Measurements from ENCODE around the gene FCER2.
"Not testable (repeated sequence)": the region's sequence is repeated elsewhere in the genome, so short reads cannot be mapped to it uniquely, and the experiment has no call there.

The FCER2 gene

GRCh38 chr19:7643629-7644549 is 58.0 kb downstream of the FCER2 start:
- not testable (repeated sequence) for H3K9me3 Mint-ChIP-seq; DNase-seq (ENCODE audit: low spot score in 2 of 2); H3K4me3 Mint-ChIP-seq; ATAC-seq (replicated peaks; ENCODE audit: extremely low read depth, poor library complexity, severe bottlenecking); H3K27me3 Mint-ChIP-seq
- Mint-ChIP-seq H3K4me1 (peaks cover 15% of the 10 kb centered on the region), H3K36me3 (ENCODE audit: insufficient read depth) (peaks cover 17% of the 10 kb centered on the region), H3K27ac (ENCODE audit: low read depth) (peak overlapping the region; percentile 77)

DNA sequence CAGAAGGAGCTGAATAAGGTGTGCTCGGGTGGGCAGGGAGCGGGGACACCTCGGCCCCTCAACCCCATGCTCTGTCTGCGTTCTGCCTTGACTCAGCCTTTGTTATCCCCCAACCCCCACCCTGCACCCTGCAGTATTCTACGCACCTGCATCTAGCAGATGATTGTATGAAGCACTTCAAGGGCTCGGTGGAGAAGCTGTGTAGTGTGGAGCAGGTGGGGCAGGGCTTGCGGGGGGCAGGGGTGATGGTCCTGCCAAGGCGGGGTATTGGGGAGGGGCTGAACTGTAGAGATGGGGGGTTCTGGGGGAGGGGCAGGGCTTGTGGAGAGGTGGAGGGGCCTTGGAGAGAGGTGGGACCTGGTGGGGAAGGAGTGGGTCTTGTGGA is 58.9 kb downstream of the FCER2 start:
- H3K27me3 Mint-ChIP-seq = no peaks in the 10 kb centered on the region
- DNase-seq (ENCODE audit: low spot score in 2 of 2) (no peak), ATAC-seq (replicated peaks; ENCODE audit: extremely low read depth, poor library complexity, severe bottlenecking) (no peak)
- peak overlapping the region; percentile 77 for H3K27ac Mint-ChIP-seq (ENCODE audit: low read depth)
- peaks cover 15% of the 10 kb centered on the region for H3K36me3 Mint-ChIP-seq (ENCODE audit: insufficient read depth)
- H3K4me3 Mint-ChIP-seq = no peak overlapping the region
- H3K9me3 Mint-ChIP-seq = no peaks in the 10 kb centered on the region
- peaks cover 22% of the 10 kb centered on the region for H3K4me1 Mint-ChIP-seq

DNA sequence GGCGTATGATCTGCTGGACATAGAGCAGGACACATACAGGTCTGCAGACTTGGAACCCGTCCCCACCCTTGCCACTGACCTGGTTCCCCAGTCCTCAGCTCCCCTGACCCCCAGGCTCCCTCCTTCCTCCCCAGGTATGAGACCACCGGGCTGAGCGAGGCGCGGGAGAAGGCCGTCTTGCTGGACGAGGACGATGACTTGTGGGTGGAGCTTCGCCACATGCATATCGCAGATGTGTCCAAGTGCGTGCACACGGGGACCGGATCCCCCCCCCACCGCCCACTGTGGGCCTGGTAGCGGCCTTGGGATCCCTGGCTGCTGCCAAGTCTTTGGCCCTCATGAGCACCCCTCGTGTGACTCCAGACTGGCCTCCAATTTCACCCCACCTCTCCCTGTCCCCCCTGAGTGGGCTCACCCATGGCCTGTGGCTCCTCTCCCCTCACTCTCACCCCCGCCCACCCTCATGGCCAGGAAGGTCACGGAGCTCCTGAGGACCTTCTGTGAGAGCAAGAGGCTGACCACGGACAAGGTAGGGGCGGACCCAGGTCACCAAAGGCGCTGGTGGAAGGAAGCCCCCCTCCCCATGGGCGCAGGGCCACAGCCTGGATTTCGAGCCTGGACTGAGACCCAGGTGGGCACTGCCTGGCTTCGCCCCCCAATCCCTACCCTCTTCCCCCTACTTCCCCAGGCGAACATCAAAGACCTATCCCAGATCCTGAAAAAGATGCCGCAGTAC is 59.5 kb downstream of the FCER2 start:
- ATAC-seq (replicated peaks; ENCODE audit: extremely low read depth, poor library complexity, severe bottlenecking) (no peak), DNase-seq (ENCODE audit: low spot score in 2 of 2) (no peak)
- Mint-ChIP-seq H3K4me1 (peaks cover 27% of the 10 kb centered on the region), H3K9me3 (no peaks in the 10 kb centered on the region), H3K27me3 (no peaks in the 10 kb centered on the region), H3K4me3 (no peak overlapping the region), H3K36me3 (ENCODE audit: insufficient read depth) (peaks cover 18% of the 10 kb centered on the region), H3K27ac (ENCODE audit: low read depth) (no peak overlapping the region)

- Mint-ChIP-seq H3K9me3 (no peaks in the 10 kb centered on the region), H3K4me3 (no peak overlapping the region), H3K4me1 (peaks cover 28% of the 10 kb centered on the region), H3K27ac (ENCODE audit: low read depth) (no peak overlapping the region), H3K27me3 (no peaks in the 10 kb centered on the region), H3K36me3 (ENCODE audit: insufficient read depth) (peaks cover 21% of the 10 kb centered on the region)
- DNase-seq (ENCODE audit: low spot score in 2 of 2) (no peak), ATAC-seq (replicated peaks; ENCODE audit: extremely low read depth, poor library complexity, severe bottlenecking) (no peak)
These were observed 60.3 kb downstream of the FCER2 start for GRCh38 chr19:7641290-7642276.

DNA sequence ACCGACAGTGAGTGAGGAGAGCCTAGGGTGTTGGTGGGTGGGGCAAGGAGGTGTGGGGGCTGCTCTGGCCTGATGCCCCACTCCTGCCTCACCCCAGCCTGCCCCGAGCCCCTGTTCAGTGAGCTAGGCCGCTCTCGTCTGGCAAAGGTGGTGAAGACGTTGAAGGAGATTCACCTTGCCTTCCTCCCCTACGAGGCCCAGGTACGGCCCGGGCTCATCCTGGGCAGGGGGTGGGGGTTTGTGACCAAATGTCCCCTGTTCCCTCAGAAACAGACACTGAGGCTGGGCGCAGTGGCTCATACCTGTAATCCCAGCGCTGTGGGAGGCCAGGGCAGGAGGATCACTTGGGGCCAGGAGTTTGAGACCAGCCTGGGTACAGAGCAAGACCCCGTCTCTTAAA is 61.1 kb downstream of the FCER2 start:
- H3K4me1 Mint-ChIP-seq = peaks cover 28% of the 10 kb centered on the region
- DNase-seq (ENCODE audit: low spot score in 2 of 2) (no peak), ATAC-seq (replicated peaks; ENCODE audit: extremely low read depth, poor library complexity, severe bottlenecking) (no peak)
- no peaks in the 10 kb centered on the region for H3K27me3 Mint-ChIP-seq
- no peaks in the 10 kb centered on the region for H3K9me3 Mint-ChIP-seq
- H3K4me3 Mint-ChIP-seq = no peak overlapping the region
- no peak overlapping the region for H3K27ac Mint-ChIP-seq (ENCODE audit: low read depth)
- H3K36me3 Mint-ChIP-seq (ENCODE audit: insufficient read depth) = peaks cover 20% of the 10 kb centered on the region

DNA sequence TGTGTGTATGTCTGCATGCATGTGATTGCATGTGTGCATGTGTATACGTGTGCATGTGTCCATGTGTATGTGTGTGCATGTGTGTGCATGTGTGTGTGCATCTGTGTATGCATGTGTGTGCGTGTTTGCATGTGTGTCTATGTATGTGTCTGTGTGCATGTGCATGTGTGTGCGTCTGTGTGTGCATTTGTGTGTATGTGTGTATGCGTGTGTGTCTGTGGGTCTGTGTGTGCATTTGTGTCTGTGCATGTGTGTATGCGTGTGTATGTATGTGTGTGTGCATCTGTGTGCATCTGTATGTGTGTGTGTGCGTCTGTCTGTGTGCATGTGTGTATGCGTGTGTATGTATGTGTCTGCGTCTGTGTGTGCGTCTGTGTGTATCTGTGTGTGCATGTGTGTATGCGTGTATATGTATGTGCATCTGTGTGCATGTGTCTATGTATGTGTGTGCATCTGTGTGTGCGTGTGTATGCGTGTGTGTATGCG is 62.0 kb downstream of the FCER2 start:
- DNase-seq (ENCODE audit: low spot score in 2 of 2) (no peak), ATAC-seq (replicated peaks; ENCODE audit: extremely low read depth, poor library complexity, severe bottlenecking) (no peak)
- Mint-ChIP-seq H3K9me3 (no peaks in the 10 kb centered on the region), H3K4me3 (peak overlapping the region; percentile 6), H3K36me3 (ENCODE audit: insufficient read depth) (peaks cover 16% of the 10 kb centered on the region), H3K27ac (ENCODE audit: low read depth) (no peak overlapping the region), H3K4me1 (peaks cover 29% of the 10 kb centered on the region), H3K27me3 (no peaks in the 10 kb centered on the region)

- Mint-ChIP-seq H3K27ac (ENCODE audit: low read depth) (no peak overlapping the region), H3K9me3 (no peaks in the 10 kb centered on the region), H3K4me1 (peaks cover 39% of the 10 kb centered on the region), H3K27me3 (no peaks in the 10 kb centered on the region), H3K4me3 (peak overlapping the region; percentile 6), H3K36me3 (ENCODE audit: insufficient read depth) (peaks cover 13% of the 10 kb centered on the region)
- DNase-seq (ENCODE audit: low spot score in 2 of 2) = no peak
- no peak for ATAC-seq (replicated peaks; ENCODE audit: extremely low read depth, poor library complexity, severe bottlenecking)
These were observed 63.0 kb downstream of the FCER2 start for GRCh38 chr19:7638802-7639465.

All from central memory CD8-positive, alpha-beta T cell (primary cell).